Spleen (tissue), 11 donors: ENCODE results near the gene BRD3. TPM values are rescaled to one million over a fixed set of nuclear protein-coding genes. Genes with fewer than 3 reads are reported as not detected.

ENCODE experiments used
- DNase-seq: peaks from one replicate; pipeline ENCODE4 v3.0.0-alpha.2; 2020
- H3K27ac ChIP-seq, 8 donors: fragments of 200-600 bp; sonication (generic) in 7 of 8; 1 replicate in 4 of 8; 2 replicates in 4 of 8; pipeline versions ENCODE4 v1.5.0 to v1.8.0; 2016 to 2021; ENCODE audit warnings: inconsistent platforms in 4 of 8, mild to moderate bottlenecking in 4 of 8, moderate library complexity in 1 of 8
- H3K27me3 ChIP-seq, 7 donors: fragments of 200-600 bp; sonication (generic) in 6 of 7; replicated peaks in 1 of 7; 1 replicate in 4 of 7; 2 replicates in 3 of 7; pipeline versions ENCODE4 v1.5.0 to v1.8.0; 2016 to 2021; ENCODE audit warnings: inconsistent platforms in 3 of 7, mild to moderate bottlenecking in 1 of 7
- H3K36me3 ChIP-seq, 6 donors: fragments of 200-600 bp; sonication (generic) in 5 of 6; 1 replicate in 4 of 6; 2 replicates in 2 of 6; pipeline versions ENCODE4 v1.5.0 to v1.8.0; 2016 to 2021; ENCODE audit warnings: inconsistent platforms in 2 of 6
- H3K4me1 ChIP-seq, 6 donors: fragments of 200-600 bp; sonication (generic) in 5 of 6; 1 replicate in 3 of 6; 2 replicates in 3 of 6; pipeline versions ENCODE4 v1.5.0 to v1.8.0; 2016 to 2021; ENCODE audit warnings: inconsistent platforms in 3 of 6
- H3K4me3 ChIP-seq, 8 donors: fragments of 200-600 bp; sonication (generic) in 7 of 8; 1 replicate in 4 of 8; 2 replicates in 4 of 8; pipeline versions ENCODE4 v1.5.0 to v1.8.0; 2016 to 2021; ENCODE audit warnings: inconsistent platforms in 4 of 8, mild to moderate bottlenecking in 4 of 8, moderate library complexity in 2 of 8
- H3K9me3 ChIP-seq, 8 donors: fragments of 200-600 bp; sonication (generic) in 7 of 8; 1 replicate in 4 of 8; 2 replicates in 4 of 8; pipeline versions ENCODE4 v1.5.0 to v1.8.0; 2016 to 2021; ENCODE audit warnings: inconsistent platforms in 4 of 8
- CTCF ChIP-seq, 11 experiments: fragments of 200-600 bp in 7 of 11; fragments of 450-650 bp in 4 of 11; sonication (generic) in 4 of 11; IDR thresholded peaks in 8 of 11; conservative IDR thresholded peaks in 3 of 11; 1 replicate in 7 of 11; 2 replicates in 4 of 11; pipeline versions ENCODE4 v1.4.0 to v1.8.0; 2016 to 2021; ENCODE audit warnings: antibody characterized with exemption in 11 of 11, inconsistent platforms in 4 of 11, mild to moderate bottlenecking in 1 of 11
- POLR2A ChIP-seq, 3 donors: fragments of 450-650 bp; IDR thresholded peaks; one replicate each; pipeline ENCODE4 v1.5.1; 2017; ENCODE audit warnings: antibody characterized with exemption in 3 of 3, mild to moderate bottlenecking in 1 of 3
- POLR2AphosphoS5 ChIP-seq, 3 donors: sonication (generic); formaldehyde crosslinking; IDR thresholded peaks; one replicate each; pipeline ENCODE4 v1.5.1; 2017; ENCODE audit warnings: antibody characterized with exemption in 3 of 3
- WGBS, 5 donors: extraction: QIAGEN DNeasy Blood & Tissue Kit in 3 of 5; methylation state at CpG; one replicate each; pipeline versions ENCODE4 v1.1.5 to v1.1.7; 2013 to 2018; 5-methylcytosine and 5-hydroxymethylcytosine counted together
- intact Hi-C: fragments of 100-400 bp; cut with DNase I; formaldehyde crosslinking; loops from one replicate; pipeline ENCODE4 v1.15.0; 2023; ENCODE audit warnings: low total_unique reads
- polyA plus RNA-seq, 3 donors: library from polyadenylated mRNA; stranded (reverse); fragments of 200-250 nt; gene quantifications; one replicate each; pipeline ENCODE4 v1.2.1, GENCODE V29; 2013
- total RNA-seq, 7 donors: library from RNA; depleted of rRNA in 3 of 7; stranded (reverse); fragments of >200 nt in 3 of 7; fragmentation: NEBNext Ultra II Directional in 4 of 7; extraction: Animal tissue kit (Norgen Biotek cat#: 25700) in 4 of 7; gene quantifications; one replicate each; pipeline versions ENCODE4 v1.1.0 to v1.2.1, GENCODE V29; 2016 to 2021
- donor health status: healthy with polysubstance abuse.
- donor health status: DM: no; HTN: no; CAD: no; lungs with moderate emphysema.
- donor health status: DM: no; HTN: no; CAD: no.
- donor health status: Bipolar disorder and iron deficiency.
- donor health status: healthy.
- donor health status: DM: no; HTN: no; CAD: no.
- donor health status: DM: yes; HTN: yes; CAD: no.

Gene BRD3
- total and polyA plus RNA-seq, 10 donors, result 5.9 to 54.0 (median 30.0) TPM

GRCh38 chr9:134059188-134059641 is 8.6 kb downstream of the BRD3 start:
- H3K36me3 ChIP-seq, result peaks cover 0 to 29% (median 0%) of the 10 kb centered on the region in 6 donors
- H3K27ac ChIP-seq, result no peak overlapping the region
- peaks cover 52 to 100% (median 97%) of the 10 kb centered on the region in 6 donors for H3K4me1 ChIP-seq
- no peaks in the 10 kb centered on the region for H3K9me3 ChIP-seq
- intact Hi-C loops, result no loop called here
- WGBS, 5 donors, result 85 to 88% (median 86%) methylated on average over 15 to 16 of the region's 16 CpGs
- H3K27me3 ChIP-seq, result no peaks in the 10 kb centered on the region
- no peak overlapping the region for H3K4me3 ChIP-seq
- TF ChIP-seq CTCF (IDR thresholded peaks at IDR 0.05 in 8 of 11, conservative IDR thresholded peaks at IDR 0.05 in 3 of 11), result no peak
- TF ChIP-seq POLR2AphosphoS5 (IDR thresholded peaks at IDR 0.05), result no peak
- no peak for TF ChIP-seq POLR2A (IDR thresholded peaks at IDR 0.05)
- DNase-seq, result peak; percentile 73

GRCh38 chr9:134058716-134059115 is 9.1 kb downstream of the BRD3 start:
- peak overlapping the region in 1 of 8 donors; percentile 17 for H3K27ac ChIP-seq
- peaks cover 52 to 100% (median 95%) of the 10 kb centered on the region in 6 donors for H3K4me1 ChIP-seq

GRCh38 chr9:134057751-134058701 is 9.8 kb downstream of the BRD3 start:
- Histone ChIP-seq H3K4me3 (no peak overlapping the region), H3K9me3 (no peaks in the 10 kb centered on the region), H3K27me3 (no peaks in the 10 kb centered on the region), H3K4me1 (peaks cover 52 to 100% (median 93%) of the 10 kb centered on the region in 6 donors), H3K36me3 (peaks cover 0 to 33% (median under 1%) of the 10 kb centered on the region in 6 donors), H3K27ac (peak overlapping the region in 5 of 8 donors; percentile 16 to 51 (median 33))
- WGBS, 5 donors, result 72 to 81% (median 77%) methylated on average over 17 to 28 of the region's 28 CpGs
- intact Hi-C loops, result no loop called here
- TF ChIP-seq POLR2A (IDR thresholded peaks at IDR 0.05), result no peak
- TF ChIP-seq POLR2AphosphoS5 (IDR thresholded peaks at IDR 0.05), result peak in 2 of 3 donors; percentile 48 to 54
- no peak for TF ChIP-seq CTCF (IDR thresholded peaks at IDR 0.05 in 8 of 11, conservative IDR thresholded peaks at IDR 0.05 in 3 of 11)
- peak; percentile 80 for DNase-seq

More at GRCh38 chr9:134058716-134059115, 9.1 kb downstream of the BRD3 start:
- intact Hi-C loops, result no loop called here
- TF ChIP-seq POLR2AphosphoS5 (IDR thresholded peaks at IDR 0.05) (no peak), POLR2A (IDR thresholded peaks at IDR 0.05) (no peak), CTCF (IDR thresholded peaks at IDR 0.05 in 8 of 11, conservative IDR thresholded peaks at IDR 0.05 in 3 of 11) (no peak)
- peak; percentile 68 for DNase-seq
- Histone ChIP-seq H3K36me3 (peaks cover 0 to 33% (median 0%) of the 10 kb centered on the region in 6 donors), H3K4me3 (no peak overlapping the region), H3K27me3 (no peaks in the 10 kb centered on the region), H3K9me3 (no peaks in the 10 kb centered on the region)
- WGBS, 5 donors, result 82 to 91% (median 85%) methylated on average over 6 to 7 of the region's 7 CpGs

- no peaks in the 10 kb centered on the region for H3K27me3 ChIP-seq
- no peaks in the 10 kb centered on the region for H3K9me3 ChIP-seq
- TF ChIP-seq CTCF (IDR thresholded peaks at IDR 0.05 in 8 of 11, conservative IDR thresholded peaks at IDR 0.05 in 3 of 11) (no peak), POLR2A (IDR thresholded peaks at IDR 0.05) (no peak), POLR2AphosphoS5 (IDR thresholded peaks at IDR 0.05) (no peak)
- peaks cover 0 to 38% (median 8%) of the 10 kb centered on the region in 6 donors for H3K36me3 ChIP-seq
- intact Hi-C loops, result no loop called here
- peak; percentile 63 for DNase-seq
- peaks cover 52 to 100% (median 92%) of the 10 kb centered on the region in 6 donors for H3K4me1 ChIP-seq
- WGBS, 5 donors, result 78 to 93% (median 83%) methylated on average over 12 to 13 of the region's 13 CpGs
- no peak overlapping the region for H3K4me3 ChIP-seq
- H3K27ac ChIP-seq, result peak overlapping the region in 4 of 8 donors; percentile 16 to 50 (median 30)
Observed at GRCh38 chr9:134057307-134057657, 10.5 kb downstream of the BRD3 start.
